ENCODE data around the gene CACNB1. TPM values are rescaled to one million over a fixed set of nuclear protein-coding genes. Genes with fewer than 3 reads are reported as not detected.
A peak's percentile ranks its signal among the peaks of the same experiment; 100 is the strongest.

The CACNB1 gene
- total and polyA plus RNA-seq, 2 of the 13 experiments (the other 11 are each of a cell fraction or from before 2014, with no cell fraction given), result 0.75 to 1.5 TPM

- H3K36me3 ChIP-seq (replicated peaks in 1 of 2; ENCODE audit: control insufficient read depth in 1 of 2, insufficient read depth in 2 of 2, low read length in 2 of 2), result peaks cover 0 to 2% of the 10 kb centered on the region in 2 experiments; a peak in 2 of 5 replicates
- no peaks in the 10 kb centered on the region for H3K9me3 ChIP-seq (ENCODE audit: low read length)
- in situ Hi-C loops (cut with HindIII; ENCODE audit: extremely low pct_ligation_motif_present, low pct_unique_long_range_greater_than_20kb) (no loop called here), intact Hi-C loops (cut with micrococcal nuclease; ENCODE audit: unreplicated experiment) (no loop called here)
- no peak for DNase-seq (ENCODE audit: low spot score)
- no peaks in the 10 kb centered on the region for H3K27me3 ChIP-seq (ENCODE audit: control insufficient read depth in 1 of 2, insufficient read depth in 2 of 2, low read length in 2 of 2)
- no peak for FAIRE-seq
- no peak overlapping the region for H3K9ac ChIP-seq (ENCODE audit: insufficient read depth, low read depth, low read length)
- 94% methylated on average over 5 of the region's 5 CpGs for WGBS (ENCODE audit: low lambda C conversion rate)
- ChIA-PET CTCF (ENCODE audit: low intra/inter-chr PET ratio, low total read pairs) (no interaction called here), POLR2A (interaction anchor here (0.8 kb wide), 1 partner anchor 17 kb away, joined by 4 read pairs; the partner anchor contains the start of gene RPL19)
- H3K79me2 ChIP-seq (ENCODE audit: insufficient read depth, low read length), result no peaks in the 10 kb centered on the region
- no peak overlapping the region for H3K4me3 ChIP-seq (replicated peaks in 1 of 3; ENCODE audit: insufficient read depth in 1 of 3, low read depth in 2 of 3, low read length in 3 of 3)
- no peak overlapping the region for H2AFZ ChIP-seq (ENCODE audit: low read length)
- H3K4me1 ChIP-seq (ENCODE audit: insufficient read depth, low read length), result no peaks in the 10 kb centered on the region
- TF ChIP-seq, protein P1, sequence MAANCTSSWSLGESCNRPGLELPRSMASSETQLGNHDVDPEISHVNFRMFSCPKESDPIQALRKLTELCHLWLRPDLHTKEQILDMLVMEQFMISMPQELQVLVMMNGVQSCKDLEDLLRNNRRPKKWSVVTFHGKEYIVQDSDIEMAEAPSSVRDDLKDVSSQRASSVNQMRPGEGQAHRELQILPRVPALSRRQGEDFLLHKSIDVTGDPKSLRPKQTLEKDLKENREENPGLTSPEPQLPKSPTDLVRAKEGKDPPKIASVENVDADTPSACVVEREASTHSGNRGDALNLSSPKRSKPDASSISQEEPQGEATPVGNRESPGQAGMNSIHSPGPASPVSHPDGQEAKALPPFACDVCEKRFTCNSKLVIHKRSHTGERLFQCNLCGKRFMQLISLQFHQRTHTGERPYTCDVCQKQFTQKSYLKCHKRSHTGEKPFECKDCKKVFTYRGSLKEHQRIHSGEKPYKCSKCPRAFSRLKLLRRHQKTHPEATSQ (CRISPR knock-in tag; IDR thresholded peaks at IDR 0.05; ENCODE audit: borderline replicate concordance), result no peak
- TF ChIP-seq, protein P2, sequence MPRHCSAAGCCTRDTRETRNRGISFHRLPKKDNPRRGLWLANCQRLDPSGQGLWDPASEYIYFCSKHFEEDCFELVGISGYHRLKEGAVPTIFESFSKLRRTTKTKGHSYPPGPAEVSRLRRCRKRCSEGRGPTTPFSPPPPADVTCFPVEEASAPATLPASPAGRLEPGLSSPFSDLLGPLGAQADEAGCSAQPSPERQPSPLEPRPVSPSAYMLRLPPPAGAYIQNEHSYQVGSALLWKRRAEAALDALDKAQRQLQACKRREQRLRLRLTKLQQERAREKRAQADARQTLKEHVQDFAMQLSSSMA (CRISPR knock-in tag; IDR thresholded peaks at IDR 0.05), result no peak
- TF ChIP-seq CEBPB (IDR thresholded peaks at IDR 0.05; ENCODE audit: borderline replicate concordance, low read depth, low read length) (peak; percentile 41; the same call in 1 of the 2 replicates), KDM2A (CRISPR knock-in tag; IDR thresholded peaks at IDR 0.05; ENCODE audit: borderline replicate concordance, low read depth) (no peak), ATF7 (IDR thresholded peaks at IDR 0.05) (peak; percentile 43; the same call in 1 of the 2 replicates), ATF7 (CRISPR knock-in tag; IDR thresholded peaks at IDR 0.05) (no peak)
- BruUV-seq (replicated peaks), result no TSS peak
- no peak overlapping the region for H3K4me2 ChIP-seq (ENCODE audit: low read depth, low read length)
- ATAC-seq, result no peak
- H3K27ac ChIP-seq (ENCODE audit: extremely low read length, insufficient read depth, low read length), result no peak overlapping the region
- H4K20me1 ChIP-seq (ENCODE audit: insufficient read depth, low read length), result no peaks in the 10 kb centered on the region
Observed at GRCh38 chr17:39183045-39183444, 14.4 kb downstream of the CACNB1 start.

- H4K20me1 ChIP-seq (ENCODE audit: insufficient read depth, low read length), result no peaks in the 10 kb centered on the region
- no peak overlapping the region for H3K9ac ChIP-seq (ENCODE audit: insufficient read depth, low read depth, low read length)
- ChIA-PET CTCF (ENCODE audit: low intra/inter-chr PET ratio, low total read pairs) (no interaction called here), POLR2A (no interaction called here)
- in situ Hi-C loops (cut with HindIII; ENCODE audit: extremely low pct_ligation_motif_present, low pct_unique_long_range_greater_than_20kb) (no loop called here), intact Hi-C loops (cut with micrococcal nuclease; ENCODE audit: unreplicated experiment) (no loop called here)
- no peaks in the 10 kb centered on the region for H3K4me1 ChIP-seq (ENCODE audit: insufficient read depth, low read length)
- no peak overlapping the region for H3K27ac ChIP-seq (ENCODE audit: extremely low read length, insufficient read depth, low read length)
- no peak overlapping the region for H3K4me3 ChIP-seq (replicated peaks in 1 of 3; ENCODE audit: insufficient read depth in 1 of 3, low read depth in 2 of 3, low read length in 3 of 3)
- H3K27me3 ChIP-seq (ENCODE audit: control insufficient read depth in 1 of 2, insufficient read depth in 2 of 2, low read length in 2 of 2), result no peaks in the 10 kb centered on the region
- H3K36me3 ChIP-seq (replicated peaks in 1 of 2; ENCODE audit: control insufficient read depth in 1 of 2, insufficient read depth in 2 of 2, low read length in 2 of 2), result peaks cover 0 to 1% of the 10 kb centered on the region in 2 experiments; a peak in 1 of 5 replicates
- H2AFZ ChIP-seq (ENCODE audit: low read length), result no peak overlapping the region
- no peaks in the 10 kb centered on the region for H3K9me3 ChIP-seq (ENCODE audit: low read length)
- no peaks in the 10 kb centered on the region for H3K79me2 ChIP-seq (ENCODE audit: insufficient read depth, low read length)
- DNase-seq (ENCODE audit: low spot score) (no peak), FAIRE-seq (no peak), ATAC-seq (no peak)
- H3K4me2 ChIP-seq (ENCODE audit: low read depth, low read length), result no peak overlapping the region
- WGBS (ENCODE audit: low lambda C conversion rate), result 91% methylated on average over 5 of the region's 5 CpGs
- TF ChIP-seq ZNF549 (CRISPR knock-in tag; IDR thresholded peaks at IDR 0.05), result no peak
- BruUV-seq (replicated peaks), result no TSS peak
Observed at GRCh38 chr17:39181303-39181702, 16.2 kb downstream of the CACNB1 start.
